Sciatic nerve (tissue), 1 donor: ENCODE measurements around the gene DMTF1. TPM values are rescaled to one million over a fixed set of nuclear protein-coding genes. Genes with fewer than 3 reads are reported as not detected.

Source experiments
- total RNA-seq: library from RNA; stranded (reverse); fragmentation: NEBNext Ultra II Directional; extraction: Animal tissue kit (Norgen Biotek cat#: 25700); gene quantifications from one replicate; pipeline ENCODE4 v1.2.1, GENCODE V29; 2021
- donor health status: DM: no; HTN: no; CAD: no.

DMTF1 gene
- total RNA-seq, 1 donor from 2014 or later = 147 TPM

Other genes with a start within 250 kb of the DMTF1 start
- gene ELAPOR2, start 92.8 kb upstream of the DMTF1 start, total RNA-seq = 18.3 TPM
- 24.6 TPM for gene TMEM243, start 67.3 kb downstream of the DMTF1 start, total RNA-seq
- gene CROT, start 193.2 kb downstream of the DMTF1 start, total RNA-seq = 13.1 TPM